ENCODE measurements around the gene SLC1A7.

The SLC1A7 gene

GRCh38 chr1:53061123-53061858 is 81.1 kb downstream of the SLC1A7 start:
- DNase-seq (no peak), ATAC-seq (no peak)

GRCh38 chr1:53060579-53060978 is 81.9 kb downstream of the SLC1A7 start:
- DNase-seq: no peak

GRCh38 chr1:53057127-53057526 is 85.3 kb downstream of the SLC1A7 start:
- DNase-seq: no peak
- no peak for ATAC-seq

More at GRCh38 chr1:53060579-53060978, 81.9 kb downstream of the SLC1A7 start:
- ATAC-seq: no peak

DNA sequence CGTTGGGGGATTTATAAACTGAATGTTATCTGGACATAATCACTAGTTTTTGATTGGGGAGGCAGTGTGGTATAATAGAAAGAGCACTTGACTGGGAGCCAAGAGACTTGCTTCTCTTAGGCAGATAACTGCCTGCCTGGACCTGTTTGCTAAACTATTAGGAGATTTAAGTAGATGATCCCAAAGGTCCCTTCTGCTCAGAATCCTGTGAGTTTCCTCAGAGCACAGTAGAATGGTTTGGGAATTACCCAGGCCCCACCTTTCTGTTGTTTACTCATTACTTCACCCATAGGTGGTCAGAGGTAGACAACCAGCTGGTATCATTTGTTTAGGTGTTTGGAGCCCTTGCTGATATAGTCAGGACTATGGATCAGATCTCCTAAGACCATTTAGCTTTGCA is 90.8 kb downstream of the SLC1A7 start:
- ATAC-seq (no peak), DNase-seq (no peak)

GRCh38 chr1:53050310-53050709 is 92.1 kb downstream of the SLC1A7 start:
- no peak for ATAC-seq
- DNase-seq: no peak

GRCh38 chr1:53049574-53049967 is 92.9 kb downstream of the SLC1A7 start:
- DNase-seq (no peak), ATAC-seq (no peak)

DNA sequence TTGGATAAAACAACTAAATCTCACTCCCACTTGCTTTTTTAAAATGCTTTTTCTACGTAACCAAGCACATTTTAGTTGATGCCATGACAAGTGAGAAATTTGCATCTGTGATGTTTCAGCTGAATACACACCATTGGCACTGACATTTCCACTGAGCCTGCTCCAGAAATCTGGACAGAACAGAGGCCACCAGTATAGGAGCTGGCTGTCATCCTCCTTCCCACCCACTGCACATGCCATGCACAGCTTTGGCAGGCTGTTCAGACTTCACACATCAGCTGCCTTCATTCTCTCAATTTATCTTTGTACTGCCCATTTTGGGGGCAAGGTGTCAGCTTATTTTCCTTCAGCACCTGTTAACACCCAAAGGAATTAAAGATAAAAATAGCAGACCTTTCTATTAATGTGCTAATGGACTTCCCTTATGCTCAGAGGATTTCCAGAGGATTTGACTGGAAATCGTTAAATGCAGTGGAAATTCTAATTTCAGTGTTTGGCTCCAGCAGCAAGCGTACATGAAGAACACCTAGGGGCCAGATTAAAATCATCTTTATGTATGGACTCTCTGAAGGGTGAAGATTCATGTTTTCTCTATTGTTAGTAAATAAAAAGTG is 93.4 kb downstream of the SLC1A7 start:
- ATAC-seq (no peak), DNase-seq (no peak)

DNA sequence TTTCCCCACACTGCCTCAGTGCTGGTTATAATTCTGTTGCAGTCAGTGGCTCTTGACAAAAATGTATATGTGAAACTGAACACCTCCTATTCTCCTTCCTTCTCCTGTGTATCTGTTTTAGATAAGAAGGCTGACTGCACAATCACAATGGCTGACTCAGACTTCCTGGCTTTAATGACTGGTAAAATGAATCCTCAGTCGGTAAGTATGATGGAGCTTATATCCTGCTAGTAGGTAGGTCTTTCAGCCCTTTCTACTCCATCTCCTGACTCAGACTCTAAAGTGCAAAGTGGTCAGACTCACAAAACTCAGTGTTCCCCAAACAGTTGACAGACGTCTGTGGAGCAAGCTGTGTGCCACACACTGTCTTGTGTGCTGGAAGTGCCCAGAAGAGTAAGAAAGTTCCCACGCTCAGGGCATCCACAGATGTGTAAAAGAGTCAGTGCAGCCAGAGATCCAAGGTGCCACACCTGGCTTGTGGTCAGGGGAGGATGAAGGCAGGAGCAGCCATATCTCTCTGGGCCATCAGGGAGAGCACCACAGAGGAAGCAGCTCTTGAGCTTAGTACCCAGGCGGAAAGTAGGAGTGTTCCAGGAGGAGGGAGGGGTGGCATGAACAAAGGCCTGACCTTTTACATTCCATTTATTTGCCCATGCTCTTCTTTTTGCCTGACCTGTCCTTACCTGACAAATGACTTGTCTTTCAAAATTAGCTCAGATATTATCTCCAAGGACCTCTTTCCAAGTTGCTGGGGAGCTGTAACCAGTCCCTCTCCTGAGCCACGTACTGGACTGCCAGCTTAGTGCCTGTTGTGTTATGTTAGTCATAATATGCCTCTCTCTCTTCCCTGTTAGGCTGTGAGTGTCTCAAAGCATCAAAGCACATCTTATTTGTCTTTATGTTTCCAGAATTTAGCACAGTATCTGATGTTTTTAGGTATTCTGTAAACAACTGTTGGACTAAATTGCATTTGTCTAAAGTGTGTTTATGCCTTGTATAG is 94.4 kb downstream of the SLC1A7 start:
- ATAC-seq (peak; percentile 94), DNase-seq (no peak)

DNA sequence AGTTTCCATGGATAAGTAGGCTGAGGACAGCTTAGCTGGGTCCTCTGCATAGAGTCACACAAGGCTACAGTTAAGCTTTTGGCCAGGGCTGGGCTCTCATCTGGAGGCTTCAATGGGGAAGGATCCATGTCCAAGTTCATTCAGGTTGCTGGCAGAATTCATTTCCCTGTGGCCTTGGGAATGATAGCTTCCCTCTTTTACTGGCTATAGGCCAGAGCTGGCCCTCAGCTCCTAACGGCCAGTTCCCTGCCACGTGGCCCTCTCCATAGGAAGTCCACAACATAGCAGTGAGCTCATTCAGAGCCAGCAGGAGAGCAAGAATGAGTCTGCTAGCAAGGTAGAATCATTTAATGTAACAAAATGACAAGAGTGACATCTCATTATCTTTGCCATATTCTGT is 95.5 kb downstream of the SLC1A7 start:
- DNase-seq (no peak), ATAC-seq (no peak)

- no peak for ATAC-seq
- DNase-seq: no peak
Observed at GRCh38 chr1:53044926-53045325, 97.5 kb downstream of the SLC1A7 start.

DNA sequence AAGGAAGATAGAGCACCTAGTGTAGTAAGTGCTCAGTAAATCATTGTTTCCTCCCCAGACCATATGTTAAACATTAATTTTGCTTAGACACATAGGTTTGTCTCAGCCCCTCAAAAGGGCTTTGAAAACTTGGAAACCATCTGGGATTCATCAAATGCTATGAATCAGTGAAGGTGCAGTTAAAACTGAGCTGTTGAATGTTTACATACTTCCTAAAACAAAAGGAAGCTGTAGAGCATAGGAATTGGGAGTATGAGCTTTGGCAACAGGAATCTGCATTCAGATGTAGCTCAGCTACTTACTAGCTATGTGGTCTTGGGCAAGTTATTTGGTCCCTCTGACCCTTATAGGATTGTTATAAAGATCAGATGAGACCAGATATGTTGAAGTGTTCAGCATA is 99.2 kb downstream of the SLC1A7 start:
- ATAC-seq: no peak
- DNase-seq: no peak

DNA sequence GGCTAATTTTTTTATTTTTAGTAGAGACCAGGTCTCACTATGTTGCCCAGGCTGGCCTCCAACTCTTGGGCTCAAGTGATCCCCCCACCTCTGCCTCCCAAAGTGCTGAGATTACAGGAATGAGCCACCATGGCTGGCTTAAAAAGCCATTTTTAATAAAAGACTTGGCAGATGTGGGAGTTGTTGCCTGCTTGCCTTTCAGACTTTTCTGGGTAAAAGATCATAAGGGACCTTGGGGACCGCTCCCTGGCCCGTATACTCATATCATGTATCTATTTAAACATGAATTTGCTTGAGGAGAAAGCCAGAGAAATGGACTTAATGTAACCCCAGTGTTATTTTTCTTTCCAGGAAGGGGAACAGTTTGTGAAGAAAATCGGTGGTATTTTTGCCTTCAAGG is 103.9 kb downstream of the SLC1A7 start:
- no peak for DNase-seq

More for the DNA sequence above, 103.9 kb downstream of the SLC1A7 start:
- ATAC-seq: no peak

All from stimulated activated naive CD8-positive, alpha-beta T cell treated with anti-CD3 and anti-CD28 coated beads, Interleukin-15, Interleukin-2, amounts not matched to agents 100 U/mL and 50 U/mL, for 24 hours (primary cell).